GM18909 (cell line): ENCODE measurements around the gene ZBTB20.

ENCODE experiments used
- ATAC-seq: cut with Tn5 transposase; IDR thresholded peaks from one replicate; pipeline ENCODE4 v1.9.1; 2021; ENCODE audit warnings: mild to moderate bottlenecking; ENCODE audit not compliant: unreplicated experiment, poor library complexity

The ZBTB20 gene

GRCh38 chr3:114659109-114660061 lies 487.7 kb downstream of the ZBTB20 start:
- ATAC-seq = no peak

GRCh38 chr3:114651555-114651954 lies 495.5 kb downstream of the ZBTB20 start:
- no peak for ATAC-seq

GRCh38 chr3:114650808-114651207 lies 496.3 kb downstream of the ZBTB20 start:
- ATAC-seq = no peak

- ATAC-seq = no peak
Measured at GRCh38 chr3:114649331-114649730, 497.8 kb downstream of the ZBTB20 start.

- ATAC-seq = no peak
Measured at GRCh38 chr3:114646526-114646925, 500.6 kb downstream of the ZBTB20 start.

- no peak for ATAC-seq
Measured at GRCh38 chr3:114645392-114645791, 501.7 kb downstream of the ZBTB20 start.

GRCh38 chr3:114644367-114644766 lies 502.7 kb downstream of the ZBTB20 start:
- ATAC-seq = no peak

GRCh38 chr3:114642951-114643741 lies 503.9 kb downstream of the ZBTB20 start:
- no peak for ATAC-seq

- no peak for ATAC-seq
Measured at GRCh38 chr3:114640126-114640525, 507.0 kb downstream of the ZBTB20 start.

GRCh38 chr3:114639171-114639570 lies 507.9 kb downstream of the ZBTB20 start:
- ATAC-seq = no peak

GRCh38 chr3:114635878-114636277 lies 511.2 kb downstream of the ZBTB20 start:
- ATAC-seq = no peak

- ATAC-seq = no peak
Measured at GRCh38 chr3:114634635-114635034, 512.5 kb downstream of the ZBTB20 start.

- no peak for ATAC-seq
Measured at GRCh38 chr3:114632757-114633424, 514.2 kb downstream of the ZBTB20 start.

GRCh38 chr3:114627770-114628169 lies 519.3 kb downstream of the ZBTB20 start:
- ATAC-seq = no peak

- ATAC-seq = no peak
Measured at GRCh38 chr3:114626751-114627150, 520.3 kb downstream of the ZBTB20 start.

- ATAC-seq = no peak
Measured at GRCh38 chr3:114624571-114625181, 522.4 kb downstream of the ZBTB20 start.

- no peak for ATAC-seq
Measured at GRCh38 chr3:114624047-114624445, 523.0 kb downstream of the ZBTB20 start.

GRCh38 chr3:114623420-114624046 lies 523.6 kb downstream of the ZBTB20 start:
- no peak for ATAC-seq

- no peak for ATAC-seq
Measured at GRCh38 chr3:114622001-114622400, 525.1 kb downstream of the ZBTB20 start.

GRCh38 chr3:114619771-114620170 lies 527.3 kb downstream of the ZBTB20 start:
- no peak for ATAC-seq
